K562 (cell line): ENCODE results near the gene SRP54. TPM values are rescaled to one million over a fixed set of nuclear protein-coding genes. Genes with fewer than 3 reads are reported as not detected.

Experiments
- ATAC-seq: fragments of 200-7000 bp; cut with Tn5 transposase; 3 replicates; pipeline ENCODE4 v1.9.1; 2020; ENCODE audit warnings: moderate library complexity
- BruUV-seq: library from RNA; stranded (reverse); fragments of 400-500 nt; replicated peaks from 2 replicates; lab custom pipeline; 2021; lab: Mats Ljungman, UMichigan
- CTCF ChIA-PET: fragments of 300-600 bp; formaldehyde crosslinking; extraction: SDS; loops from one replicate; lab custom pipeline; 2021; ENCODE audit warnings: low intra/inter-chr PET ratio; lab: Yijun Ruan, JAX
- POLR2A ChIA-PET: fragments of 300-600, 350-650 bp; sonication (Branson Sonifier 250); formaldehyde crosslinking; extraction: SDS; loops from one replicate; lab custom pipeline; 2021; ENCODE audit warnings: antibody characterized with exemption, inconsistent platforms; lab: Yijun Ruan, JAX
- DNase-seq, 4 experiments: peaks; one replicate each; pipeline versions ENCODE4 v3.0.0 to v3.0.0-alpha.2; 2011 to 2018; ENCODE audit warnings: low spot score in 3 of 4, mixed read lengths in 3 of 4; ENCODE audit errors: extremely low read depth in 1 of 4
- FAIRE-seq: peaks from 2 replicates; lab custom pipeline; 2011; peaks lifted over from hg19 to GRCh38; lab: Jason Lieb, UNC
- H2AFZ ChIP-seq: 2 replicates; pipeline ENCODE4 v1.6.0; 2011; ENCODE audit warnings: low read depth, low read length, control low read depth, inconsistent platforms
- H3K27ac ChIP-seq: fragments of 200-600 bp; 3 replicates; pipeline ENCODE4 v1.8.0; 2011; ENCODE audit warnings: low read depth, mild to moderate bottlenecking, control low read depth, inconsistent platforms, low read length, moderate library complexity, mixed read lengths; ENCODE audit errors: extremely low read depth
- H3K27me3 ChIP-seq, 2 experiments: fragments of 300-600 bp in 1 of 2; 2 replicates in 1 of 2; 3 replicates in 1 of 2; pipeline versions ENCODE4 v1.6.0 to v1.8.0; 2011; ENCODE audit warnings: inconsistent platforms in 2 of 2, low read length in 2 of 2, mild to moderate bottlenecking in 1 of 2, mixed read lengths in 1 of 2, moderate library complexity in 1 of 2; ENCODE audit not compliant: control insufficient read depth in 2 of 2, insufficient read depth in 2 of 2
- H3K36me3 ChIP-seq: fragments of 300-600 bp; 3 replicates; pipeline ENCODE4 v1.8.0; 2011; ENCODE audit warnings: mild to moderate bottlenecking, low read length, inconsistent platforms; ENCODE audit not compliant: control insufficient read depth, insufficient read depth
- H3K4me1 ChIP-seq, 2 experiments: fragments of 200-600 bp in 1 of 2; replicated peaks in 1 of 2; 2 replicates in 1 of 2; 3 replicates in 1 of 2; pipeline versions ENCODE4 v1.5.1 to v1.8.0; 2011; ENCODE audit warnings: inconsistent platforms in 2 of 2, low read length in 2 of 2, mild to moderate bottlenecking in 1 of 2, mixed read lengths in 1 of 2, moderate library complexity in 1 of 2; ENCODE audit not compliant: control insufficient read depth in 2 of 2, insufficient read depth in 2 of 2
- H3K4me2 ChIP-seq: 2 replicates; pipeline ENCODE4 v1.6.1; 2011; ENCODE audit warnings: low read length, control low read depth, inconsistent platforms, mixed read lengths; ENCODE audit not compliant: insufficient read depth
- H3K4me3 ChIP-seq: fragments of 200-600 bp; sonication (generic), shearing (Covaris generic); 2 replicates; pipeline ENCODE4 v1.5.1; 2016; ENCODE audit warnings: control low read depth, inconsistent platforms
- H3K79me2 ChIP-seq: fragments of 200-600 bp; 3 replicates; pipeline ENCODE4 v1.8.0; 2011; ENCODE audit warnings: low read length, inconsistent platforms; ENCODE audit not compliant: control insufficient read depth, insufficient read depth
- H3K9ac ChIP-seq, 2 experiments: 2 replicates each; pipeline versions ENCODE4 v1.6.0 to v1.6.1; 2011; ENCODE audit warnings: low read depth in 2 of 2, low read length in 2 of 2, control low read depth in 1 of 2, inconsistent platforms in 1 of 2, mild to moderate bottlenecking in 1 of 2, mixed read lengths in 1 of 2; ENCODE audit not compliant: insufficient read depth in 1 of 2
- H3K9me1 ChIP-seq: one replicate; pipeline ENCODE4 v1.6.0; 2011; ENCODE audit warnings: inconsistent platforms, mild to moderate bottlenecking, low read length, moderate library complexity; ENCODE audit not compliant: control insufficient read depth, insufficient read depth
- H3K9me3 ChIP-seq: replicated peaks from 2 replicates; pipeline ENCODE4 v1.5.1; 2011; ENCODE audit warnings: low read depth, low read length, inconsistent platforms; ENCODE audit not compliant: control insufficient read depth, insufficient read depth
- H4K20me1 ChIP-seq: replicated peaks from 2 replicates; pipeline ENCODE4 v1.6.1; 2011; ENCODE audit warnings: low read length, inconsistent platforms, mixed read lengths; ENCODE audit not compliant: control insufficient read depth, insufficient read depth
- AFF4 ChIP-seq: sonication (generic); formaldehyde crosslinking; IDR thresholded peaks from 2 replicates; pipeline ENCODE4 v1.8.0; 2023; ENCODE audit warnings: mild to moderate bottlenecking, missing genetic modification reagents
- BCL6 ChIP-seq: fragments of 250-450 bp; sonication (Bioruptor Pico); IDR thresholded peaks from 2 replicates; pipeline ENCODE4 v1.4.0; 2020
- PHF8 ChIP-seq: fragments of 200-600 bp; sonication (generic); IDR thresholded peaks from 2 replicates; pipeline ENCODE4 v1.6.1; 2012; ENCODE audit warnings: mixed run types, mild to moderate bottlenecking, inconsistent platforms, low read length, moderate library complexity, borderline replicate concordance
- ZFX ChIP-seq: sonication (generic); formaldehyde crosslinking; IDR thresholded peaks from 2 replicates; pipeline ENCODE4 v1.8.0; 2022; ENCODE audit warnings: mild to moderate bottlenecking, missing genetic modification reagents, moderate library complexity
- ZNF12 ChIP-seq: sonication (generic); formaldehyde crosslinking; IDR thresholded peaks from 2 replicates; pipeline ENCODE4 v1.4.0; 2020; ENCODE audit warnings: mild to moderate bottlenecking, missing genetic modification reagents
- ZNF518B ChIP-seq: fragments of 250-450 bp; sonication (Bioruptor Pico); IDR thresholded peaks from 2 replicates; pipeline ENCODE4 v1.5.0; 2021; ENCODE audit warnings: mild to moderate bottlenecking, moderate library complexity
- WGBS: fragments of 100-300 bp; shearing (Covaris generic); methylation state at CpG from one replicate; pipeline ENCODE4 v1.1.6; 2016; ENCODE audit warnings: low coverage, mixed read lengths; ENCODE audit not compliant: insufficient coverage; ENCODE audit errors: missing lambda C conversion rate; 5-methylcytosine and 5-hydroxymethylcytosine counted together
- in situ Hi-C: fragments of 300-500 bp; cut with MboI; formaldehyde crosslinking; loops from 4 replicates; pipeline ENCODE4 v1.15.0; 2018; ENCODE audit warnings: inconsistent platforms, mixed read lengths
- intact Hi-C: fragments of 100-400 bp; cut with micrococcal nuclease; formaldehyde crosslinking; loops from 2 replicates; pipeline ENCODE4 v1.14.2; 2022
- polyA plus RNA-seq, 8 experiments: library from polyadenylated mRNA; depleted of rRNA in 4 of 8; stranded (reverse) in 5 of 8; unstranded in 3 of 8; fragments of >200 nt; fragmentation: Nextera tagmentation in 2 of 8; fragmentation: Illumina TruSeq in 1 of 8; extraction: Ambion mirVana in 2 of 8; extraction: Trizol in 1 of 8; gene quantifications; 2 replicates each; pipeline versions ENCODE4 v1.2.1 to v1.2.3, GENCODE V29; 2011 to 2014; ENCODE audit warnings: inconsistent platforms in 1 of 8, missing spikeins in 1 of 8
- total RNA-seq, 7 experiments: library from RNA; depleted of rRNA in 6 of 7; stranded (reverse); fragments of >200 nt in 6 of 7; fragmentation: Illumina TruSeq in 2 of 7; extraction: Trizol in 2 of 7; gene quantifications; 2 replicates each; pipeline versions ENCODE4 v1.2.1 to v1.2.3, GENCODE V29; 2011 to 2021; ENCODE audit warnings: low replicate concordance in 1 of 7

SRP54 gene
- total and polyA plus RNA-seq, 9 of the 15 experiments (the other 6 are each of a cell fraction or from before 2014, with no cell fraction given), result 28.6 to 69.8 (median 51.7) TPM

GRCh38 chr14:34971801-34972200 is 11.0 kb upstream of the SRP54 start:
- Histone ChIP-seq H3K4me2 (no peak overlapping the region), H3K9me3 (no peaks in the 10 kb centered on the region), H3K4me1 (no peaks in the 10 kb centered on the region), H3K79me2 (no peaks in the 10 kb centered on the region; the same call in 2 of the 3 replicates), H3K4me3 (no peak overlapping the region), H3K27me3 (no peaks in the 10 kb centered on the region), H3K9ac (no peak overlapping the region), H3K9me1 (no peaks in the 10 kb centered on the region), H2AFZ (no peak overlapping the region), H3K36me3 (peaks cover 13% of the 10 kb centered on the region; the same call in 2 of the 3 replicates), H4K20me1 (no peaks in the 10 kb centered on the region; the same call in 1 of the 2 replicates), H3K27ac (no peak overlapping the region)
- FAIRE-seq (no peak), DNase-seq (no peak), ATAC-seq (no peak)
- ChIA-PET CTCF (no interaction called here), POLR2A (no interaction called here)
- no TSS peak for BruUV-seq
- no peak for TF ChIP-seq ZNF12 (CRISPR knock-in tag)
- TF ChIP-seq ZFX (CRISPR knock-in tag), result no peak
- no peak for TF ChIP-seq PHF8
- no peak for TF ChIP-seq BCL6
- no peak for TF ChIP-seq AFF4 (CRISPR knock-in tag)
- TF ChIP-seq ZNF518B (CRISPR knock-in tag), result no peak
- intact Hi-C loops, result no loop called here
- in situ Hi-C loops, result no loop called here
- 88% methylated on average over 5 of the region's 5 CpGs for WGBS
